Measurements from ENCODE around the gene OR14A2. TPM values are rescaled to one million over a fixed set of nuclear protein-coding genes. Genes with fewer than 3 reads are reported as not detected.

The OR14A2 gene
- not detected in 2 replicates for total RNA-seq

GRCh38 chr1:247748041-247748440 lies at the start of gene OR14A2:
TSS of gene OR14A2 (minus strand) at chr1:247748141.

GRCh38 chr1:247760456-247760855 lies 12.5 kb upstream of the OR14A2 start, which contains the start of gene OR1C1:
TSS of gene OR1C1 (minus strand) at chr1:247760556. CDS start at chr1:247758406, 2,150 bp downstream.

GRCh38 chr1:247738315-247738714 lies 9.6 kb downstream of the OR14A2 start, which contains the start of gene OR14K1:
TSS of gene OR14K1 (plus strand) at chr1:247738615. CDS start at chr1:247738615, 0 bp downstream.

GRCh38 chr1:247716546-247716945 lies 31.4 kb downstream of the OR14A2 start, which contains the start of gene OR6F1:
TSS of gene OR6F1 (minus strand) at chr1:247716646. CDS start at chr1:247712755, 3,891 bp downstream.

GRCh38 chr1:247679639-247680038 lies 68.3 kb downstream of the OR14A2 start, which contains the start of gene OR13G1:
TSS of gene OR13G1 (minus strand) at chr1:247679739. CDS start at chr1:247673041, 6,698 bp downstream.

Other genes starting within 250 kb of the OR14A2 start
- under 0.01 TPM in 1 of 2 replicates, not detected in the other for gene OR2C3, start 211.7 kb downstream of the OR14A2 start, total RNA-seq
- gene GCSAML, start 199.0 kb downstream of the OR14A2 start, total RNA-seq = not detected in 2 replicates
- not detected in 2 replicates for gene OR2G2, start 159.8 kb downstream of the OR14A2 start, total RNA-seq
- not detected in 2 replicates for gene OR2G3, start 142.6 kb downstream of the OR14A2 start, total RNA-seq
- not detected in 2 replicates for gene OR13G1, start 68.4 kb downstream of the OR14A2 start, total RNA-seq
- not detected in 2 replicates for gene OR6F1, start 31.5 kb downstream of the OR14A2 start, total RNA-seq
- gene OR14K1, start 9.5 kb downstream of the OR14A2 start, total RNA-seq = not detected in 2 replicates
- gene OR1C1, start 12.4 kb upstream of the OR14A2 start, total RNA-seq = not detected in 2 replicates
- not detected in 2 replicates for gene OR14A16, start 76.0 kb upstream of the OR14A2 start, total RNA-seq
- not detected in 2 replicates for gene OR11L1, start 93.8 kb upstream of the OR14A2 start, total RNA-seq
- gene TRIM58, start 109.0 kb upstream of the OR14A2 start, total RNA-seq = 0.43 and 0.65 TPM in 2 replicates
- gene OR2W3, start 147.4 kb upstream of the OR14A2 start, total RNA-seq = 0.11 and 0.39 TPM in 2 replicates
- not detected in 2 replicates for gene OR2T8, start 172.1 kb upstream of the OR14A2 start, total RNA-seq
- gene OR2AJ1, start 176.7 kb upstream of the OR14A2 start, total RNA-seq = not detected in 2 replicates
- gene OR2L8, start 200.7 kb upstream of the OR14A2 start, total RNA-seq = not detected in 2 replicates
- gene OR2AK2, start 217.1 kb upstream of the OR14A2 start, total RNA-seq = not detected in 2 replicates